Mesodermal cell (in vitro differentiated cells): ENCODE results near the gene ABCA4. TPM values are rescaled to one million over a fixed set of nuclear protein-coding genes. Genes with fewer than 3 reads are reported as not detected.
"Not testable (repeated sequence)": the region's sequence is repeated elsewhere in the genome, so short reads cannot be mapped to it uniquely, and the experiment has no call there.

Experiments used
- H3K27ac ChIP-seq: 2 replicates; pipeline ENCODE4 v1.7.0; 2013; ENCODE audit warnings: mild to moderate bottlenecking, low read depth, low read length, moderate library complexity; ENCODE audit not compliant: severe bottlenecking
- H3K36me3 ChIP-seq: 2 replicates; pipeline ENCODE4 v1.7.1; 2013; ENCODE audit warnings: mild to moderate bottlenecking, low read length, moderate library complexity; ENCODE audit not compliant: control insufficient read depth, insufficient read depth
- H3K4me1 ChIP-seq: one replicate; pipeline ENCODE4 v1.7.1; 2013; ENCODE audit warnings: mild to moderate bottlenecking, low read length; ENCODE audit not compliant: insufficient read depth, control insufficient read depth, poor library complexity, severe bottlenecking
- H3K4me3 ChIP-seq: 2 replicates; pipeline ENCODE4 v1.7.0; 2013; ENCODE audit warnings: low read length, control low read depth, mild to moderate bottlenecking; ENCODE audit not compliant: insufficient read depth, poor library complexity, severe bottlenecking; ENCODE audit errors: extremely low read depth
- H3K9me3 ChIP-seq: 2 replicates; pipeline ENCODE4 v1.7.1; 2013; ENCODE audit warnings: mild to moderate bottlenecking, low read length, moderate library complexity; ENCODE audit not compliant: control insufficient read depth
- WGBS, 2 experiments: methylation state at CpG; one replicate each; pipeline ENCODE4 v1.1.5; 2013; ENCODE audit warnings: missing lambda C conversion rate in 2 of 2; ENCODE audit not compliant: insufficient coverage in 2 of 2; 5-methylcytosine and 5-hydroxymethylcytosine counted together
- polyA plus RNA-seq, 2 experiments: library from polyadenylated mRNA; stranded (reverse); fragments of 50-300 nt; gene quantifications; one replicate each; pipeline ENCODE4 v1.2.3, GENCODE V29; 2013

ABCA4 gene
- polyA plus RNA-seq (2013, experiment 1 of 2): 9.5 TPM
- 8.2 TPM for polyA plus RNA-seq (2013, experiment 2 of 2)

DNA sequence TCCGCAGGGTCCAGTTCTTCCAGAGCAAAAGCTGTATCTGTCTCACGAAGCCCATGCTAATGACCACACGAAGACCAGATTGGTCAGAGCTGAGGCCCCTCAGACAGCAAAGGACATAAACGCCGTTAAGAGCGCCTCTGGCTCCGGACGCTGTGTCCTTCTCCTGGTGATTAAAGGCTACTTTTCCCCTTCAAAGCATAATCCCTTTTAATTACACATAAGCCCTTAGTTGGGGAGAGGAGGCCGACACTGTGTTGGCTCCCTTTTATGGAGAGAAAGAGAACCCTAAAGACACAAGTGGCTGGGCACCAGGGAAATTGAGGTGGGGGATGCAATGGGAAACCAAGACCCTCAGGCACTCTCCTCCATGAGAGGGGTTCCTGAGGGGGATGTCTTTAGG is at the start of gene ABCA4:
Gene ABCA4 (minus strand): TSS at position 158 of the 400 bp plus-strand sequence. CDS start 103 bp downstream, at position 55.
- peaks cover 66% of the 10 kb centered on the region for H3K4me1 ChIP-seq
- no peak within 1 kb of the TSS for H3K4me3 ChIP-seq
- peak within 1 kb of the TSS; percentile 51 for H3K27ac ChIP-seq
- 89 to 92% methylated on average over 4 to 7 of the region's 9 CpGs for WGBS, 2 experiments
- H3K9me3 ChIP-seq: no peaks in the 10 kb centered on the region
- H3K36me3 ChIP-seq: no peaks in the 10 kb centered on the region

DNA sequence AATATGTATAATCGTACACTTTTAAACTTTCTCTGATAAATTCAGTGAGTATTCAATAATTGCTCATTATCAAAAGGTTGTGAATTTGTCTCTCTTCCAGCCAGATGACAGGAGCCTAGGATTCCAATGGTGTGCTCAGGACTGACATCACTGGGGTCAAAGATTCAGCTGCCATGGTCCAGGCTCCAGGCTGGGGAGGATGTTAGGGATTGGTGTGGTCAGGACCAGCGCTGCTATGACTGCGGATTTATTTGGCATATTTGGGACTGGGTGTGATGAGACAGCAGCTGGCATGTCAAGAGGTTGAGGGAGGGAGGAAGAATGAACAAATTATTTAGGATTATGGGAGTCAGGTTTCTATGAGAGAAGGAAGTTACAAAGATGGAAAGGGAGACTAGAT is 48.2 kb upstream of the ABCA4 start:
- H3K4me3 ChIP-seq: no peak overlapping the region
- H3K4me1 ChIP-seq: no peaks in the 10 kb centered on the region
- 96 to 100% methylated on average over 2 of the region's 3 CpGs for WGBS, 2 experiments
- H3K36me3 ChIP-seq: peaks cover 44% of the 10 kb centered on the region
- H3K27ac ChIP-seq: no peak overlapping the region
- H3K9me3 ChIP-seq: peaks cover 5% of the 10 kb centered on the region

DNA sequence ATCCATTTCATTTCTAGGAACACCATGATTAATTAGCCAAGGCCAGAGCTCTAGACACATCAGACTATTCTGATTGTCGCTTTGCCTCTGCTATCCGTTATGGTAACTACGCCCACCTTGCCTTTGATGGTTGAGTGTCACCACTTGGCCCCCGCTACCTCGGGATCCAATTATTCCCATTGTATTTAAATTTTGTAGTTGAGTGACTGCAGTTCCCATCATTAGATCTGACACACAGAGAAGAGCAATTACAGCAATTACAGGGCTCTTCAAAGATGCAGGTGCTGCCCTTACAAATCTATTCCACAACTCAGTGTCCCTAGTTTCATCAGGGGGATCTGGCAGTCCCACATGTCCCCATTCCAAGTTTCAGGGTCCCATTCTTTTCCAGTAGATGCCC is 44.9 kb upstream of the ABCA4 start:
- Histone ChIP-seq H3K4me1 (peaks cover 8% of the 10 kb centered on the region), H3K36me3 (peaks cover 20% of the 10 kb centered on the region), H3K4me3 (no peak overlapping the region), H3K27ac (no peak overlapping the region), H3K9me3 (peaks cover 5% of the 10 kb centered on the region)
- WGBS, 2 experiments: 94% methylated on average over 3 of the region's 5 CpGs

DNA sequence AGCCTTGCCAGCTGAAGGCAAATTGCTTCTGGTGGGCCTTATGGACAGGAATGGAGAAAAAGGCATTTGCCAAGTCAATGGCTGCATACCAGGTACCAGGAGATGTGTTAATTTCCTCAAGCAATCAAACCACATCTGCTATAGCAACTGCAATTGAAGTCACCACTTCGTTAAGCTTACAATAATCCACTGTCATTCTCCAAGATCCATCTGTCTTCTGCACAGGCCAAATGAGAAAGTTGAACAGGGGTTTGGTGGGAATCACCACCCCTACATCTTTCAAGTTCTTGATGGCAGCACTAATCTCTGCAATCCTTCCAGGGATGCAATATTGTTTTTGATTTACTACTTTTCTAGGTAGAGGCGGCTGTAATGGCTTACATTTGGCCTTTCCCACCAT is 43.9 kb upstream of the ABCA4 start:
- not testable (repeated sequence) for H3K9me3 ChIP-seq
- WGBS, 2 experiments: 92% methylated on average over 2 of the region's 2 CpGs; no CpG with 5 or more reads in 1 of the 2 experiments
- peaks cover 12% of the 10 kb centered on the region for H3K36me3 ChIP-seq

DNA sequence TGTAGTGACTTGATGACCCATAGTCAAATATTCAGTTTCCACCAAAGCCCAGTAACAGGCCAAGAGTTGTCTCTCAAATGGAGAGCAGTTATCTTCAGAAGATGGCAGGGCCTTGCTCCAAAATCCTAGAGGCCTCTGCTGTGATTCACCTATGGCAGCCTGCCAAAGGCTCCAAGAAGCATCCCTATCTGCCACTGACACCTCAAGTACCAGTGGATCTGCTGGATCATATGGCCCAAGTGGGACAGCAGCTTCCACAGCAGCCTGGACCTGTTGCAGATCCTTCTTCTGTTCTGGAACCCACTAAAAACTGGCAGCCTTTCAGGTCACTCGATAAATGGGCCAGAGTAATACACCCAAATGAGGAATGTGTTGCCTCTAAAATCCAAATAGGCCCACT is 43.2 kb upstream of the ABCA4 start:
- not testable (repeated sequence) for H3K4me3 ChIP-seq, H3K9me3 ChIP-seq, H3K36me3 ChIP-seq, H3K27ac ChIP-seq
- peaks cover 17% of the 10 kb centered on the region for H3K4me1 ChIP-seq
- no CpG with 5 or more reads among the region's 1 CpG for WGBS, 2 experiments

More for the DNA sequence above, 43.9 kb upstream of the ABCA4 start:
- not testable (repeated sequence) for H3K27ac ChIP-seq, H3K4me3 ChIP-seq
- H3K4me1 ChIP-seq: peaks cover 17% of the 10 kb centered on the region

DNA sequence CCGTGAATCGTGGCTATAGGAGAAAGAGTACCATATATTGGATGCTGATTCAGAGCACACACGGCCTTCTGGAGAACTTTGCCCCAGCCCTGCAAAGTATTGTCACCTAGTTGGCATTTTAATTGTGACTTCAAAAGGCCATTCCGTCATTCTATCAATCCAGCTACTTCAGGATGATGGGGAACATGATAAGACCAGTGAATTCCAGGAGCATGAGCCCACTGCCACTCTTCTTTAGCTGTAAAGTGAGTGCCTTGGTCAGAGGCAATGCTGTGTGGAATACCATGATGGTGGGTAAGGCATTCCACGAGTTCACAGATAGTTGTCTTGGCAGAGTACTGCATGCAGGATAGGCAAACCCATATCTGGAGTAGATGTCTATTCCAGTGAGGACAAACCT is 42.3 kb upstream of the ABCA4 start:
- 85 to 100% methylated on average over 4 of the region's 5 CpGs for WGBS, 2 experiments
- peaks cover 17% of the 10 kb centered on the region for H3K4me1 ChIP-seq
- H3K27ac ChIP-seq, H3K9me3 ChIP-seq, H3K4me3 ChIP-seq, H3K36me3 ChIP-seq: not testable (repeated sequence)

DNA sequence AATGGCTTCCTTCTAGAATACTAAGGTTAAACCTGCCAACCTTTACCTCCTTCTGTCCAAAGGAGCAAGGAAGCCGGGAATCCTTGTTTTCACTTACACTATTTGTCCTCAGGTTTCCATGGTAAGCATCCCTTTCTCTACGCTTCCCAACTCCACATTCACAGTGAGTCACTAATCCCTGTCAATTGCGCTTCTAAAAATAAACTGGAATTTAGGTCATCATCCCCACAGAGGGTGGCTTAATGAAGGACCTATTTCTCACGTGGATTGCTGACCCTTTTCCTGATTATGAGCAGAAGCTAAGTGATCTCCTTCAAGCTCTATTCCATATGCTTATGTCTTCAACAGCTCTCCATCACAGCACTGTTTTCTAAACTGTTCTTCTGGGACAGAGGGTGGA is 39.9 kb upstream of the ABCA4 start:
- Histone ChIP-seq H3K36me3 (no peaks in the 10 kb centered on the region), H3K9me3 (peaks cover 1% of the 10 kb centered on the region), H3K27ac (peak overlapping the region; percentile 84), H3K4me1 (peaks cover 17% of the 10 kb centered on the region), H3K4me3 (no peak overlapping the region)
- 43 to 52% methylated on average over 2 to 3 of the region's 4 CpGs for WGBS, 2 experiments

DNA sequence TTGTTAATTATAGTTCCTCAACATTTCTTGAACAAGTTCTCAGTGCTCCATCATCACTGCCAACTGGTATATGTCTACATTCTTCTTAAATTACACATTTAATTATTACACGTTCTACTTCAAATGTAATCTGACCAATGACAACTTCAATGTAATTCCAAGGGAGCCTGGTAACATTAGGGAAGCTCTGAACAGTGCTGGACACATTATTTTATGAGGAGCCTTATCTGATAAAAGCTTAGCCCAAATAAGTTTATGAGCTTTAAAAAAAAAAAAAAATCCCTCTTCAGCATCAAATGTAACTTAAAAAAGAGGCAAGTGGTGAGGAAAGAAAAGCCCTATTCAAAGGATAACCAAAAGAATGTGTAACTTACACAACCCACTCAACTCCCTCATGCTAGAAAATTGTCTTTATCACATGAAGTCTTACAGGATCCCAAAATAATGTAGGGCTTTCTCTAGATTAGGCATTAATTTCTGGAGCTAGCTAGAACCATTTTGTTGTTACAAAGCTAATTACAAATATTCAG is 35.2 kb upstream of the ABCA4 start:
- Histone ChIP-seq H3K36me3 (no peaks in the 10 kb centered on the region), H3K4me1 (peaks cover 17% of the 10 kb centered on the region), H3K4me3 (no peak overlapping the region), H3K27ac (no peak overlapping the region), H3K9me3 (peaks cover 4% of the 10 kb centered on the region)
- WGBS, 2 experiments: no CpG with 5 or more reads among the region's 1 CpG

DNA sequence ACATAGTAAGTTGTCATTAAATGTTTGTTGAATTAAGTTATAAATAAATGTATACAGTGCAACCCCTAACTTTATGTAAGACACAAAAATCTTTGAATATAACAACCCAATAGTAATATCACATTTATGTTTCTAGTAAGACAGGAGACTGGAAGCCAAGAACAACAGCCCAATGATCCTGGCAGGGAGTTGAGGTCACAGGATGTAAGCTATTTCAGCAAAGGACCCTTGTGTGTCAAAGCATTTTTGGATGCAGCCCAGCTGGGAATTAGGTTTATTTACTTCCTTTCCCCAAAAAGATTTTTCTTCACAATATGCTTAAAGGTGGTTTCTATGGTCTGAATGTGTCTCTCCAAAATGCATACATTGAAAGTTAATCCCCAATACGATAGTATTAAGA is 34.0 kb upstream of the ABCA4 start:
- H3K4me3 ChIP-seq: no peak overlapping the region
- no peak overlapping the region for H3K27ac ChIP-seq
- H3K4me1 ChIP-seq: peaks cover 6% of the 10 kb centered on the region
- no CpG with 5 or more reads among the region's 1 CpG for WGBS, 2 experiments
- H3K9me3 ChIP-seq: peaks cover 4% of the 10 kb centered on the region
- H3K36me3 ChIP-seq: no peaks in the 10 kb centered on the region

DNA sequence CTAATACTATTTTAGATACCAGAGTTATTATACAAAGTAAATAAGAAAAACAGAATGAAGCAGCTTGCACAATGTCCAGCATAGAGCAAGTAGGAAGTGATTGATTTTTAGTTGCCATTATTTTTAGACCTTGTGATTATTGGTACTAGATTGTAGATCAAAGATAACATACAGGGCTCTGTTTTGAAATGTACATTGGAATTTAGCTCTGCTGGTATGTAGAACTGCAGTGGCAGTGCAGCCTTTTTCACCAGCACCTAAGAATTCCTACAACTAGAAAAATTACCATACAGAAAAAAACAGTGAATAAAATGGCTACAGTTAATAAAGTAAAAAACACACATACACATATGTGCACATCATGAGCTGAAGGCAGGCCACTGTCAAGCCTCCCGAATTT is 32.2 kb upstream of the ABCA4 start:
- no peak overlapping the region for H3K4me3 ChIP-seq
- WGBS, 2 experiments: 80% methylated on average over 1 of the region's 1 CpG; no CpG with 5 or more reads in 1 of the 2 experiments
- H3K9me3 ChIP-seq: peaks cover 4% of the 10 kb centered on the region
- H3K36me3 ChIP-seq: no peaks in the 10 kb centered on the region
- H3K27ac ChIP-seq: no peak overlapping the region
- peaks cover 5% of the 10 kb centered on the region for H3K4me1 ChIP-seq

DNA sequence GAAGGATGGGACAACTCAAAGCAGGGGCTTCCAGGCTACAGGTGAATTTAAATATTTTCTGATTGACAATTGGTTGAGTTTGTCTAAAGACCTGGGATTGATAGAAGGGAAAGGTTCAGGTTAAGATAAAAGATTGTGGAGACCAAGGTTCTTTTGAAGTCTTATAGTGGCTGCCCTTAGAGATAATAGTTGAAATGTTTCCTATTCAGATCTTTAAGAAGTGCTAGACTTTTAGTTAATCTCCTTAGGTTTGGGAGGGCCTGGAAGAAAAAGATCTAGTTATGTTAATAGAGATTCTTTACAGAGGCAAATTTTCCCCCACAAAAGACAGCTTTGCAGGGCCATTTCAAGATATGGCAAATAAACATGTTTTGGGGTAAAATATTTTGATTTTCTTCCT is 28.2 kb upstream of the ABCA4 start:
- H3K36me3 ChIP-seq, H3K9me3 ChIP-seq, H3K4me3 ChIP-seq, H3K4me1 ChIP-seq, H3K27ac ChIP-seq: not testable (repeated sequence)
